ENCODE measurements around the gene PNPO.
"Not testable (repeated sequence)": the region's sequence is repeated elsewhere in the genome, so short reads cannot be mapped to it uniquely, and the experiment has no call there.

Gene PNPO

GRCh38 chr17:47980541-47980940, 39.2 kb downstream of the PNPO start:
- DNase-seq = peak; percentile 38 to 88

DNA sequence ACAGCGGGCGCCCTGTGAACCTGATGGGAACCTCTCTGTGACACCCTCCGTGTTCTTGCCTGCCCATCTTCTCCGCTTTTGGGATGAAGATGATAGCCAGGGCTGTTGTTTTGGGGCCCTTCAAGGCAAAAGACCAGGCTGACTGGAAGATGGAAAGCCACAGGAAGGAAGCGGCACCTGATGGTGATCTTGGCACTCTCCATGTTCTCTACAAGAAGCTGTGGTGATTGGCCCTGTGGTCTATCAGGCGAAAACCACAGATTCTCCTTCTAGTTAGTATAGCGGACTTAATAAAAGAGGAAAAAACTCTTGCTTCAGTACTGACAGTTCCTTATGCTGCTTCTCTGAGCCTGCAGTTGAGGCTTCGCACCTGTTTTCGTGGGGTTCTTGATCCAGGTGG, 40.1 kb downstream of the PNPO start:
- DNase-seq = no peak

GRCh38 chr17:47982091-47982617, 40.8 kb downstream of the PNPO start:
- DNase-seq = no peak

GRCh38 chr17:47982645-47983390, 41.4 kb downstream of the PNPO start:
- DNase-seq = peak; percentile 90 to 97

DNA sequence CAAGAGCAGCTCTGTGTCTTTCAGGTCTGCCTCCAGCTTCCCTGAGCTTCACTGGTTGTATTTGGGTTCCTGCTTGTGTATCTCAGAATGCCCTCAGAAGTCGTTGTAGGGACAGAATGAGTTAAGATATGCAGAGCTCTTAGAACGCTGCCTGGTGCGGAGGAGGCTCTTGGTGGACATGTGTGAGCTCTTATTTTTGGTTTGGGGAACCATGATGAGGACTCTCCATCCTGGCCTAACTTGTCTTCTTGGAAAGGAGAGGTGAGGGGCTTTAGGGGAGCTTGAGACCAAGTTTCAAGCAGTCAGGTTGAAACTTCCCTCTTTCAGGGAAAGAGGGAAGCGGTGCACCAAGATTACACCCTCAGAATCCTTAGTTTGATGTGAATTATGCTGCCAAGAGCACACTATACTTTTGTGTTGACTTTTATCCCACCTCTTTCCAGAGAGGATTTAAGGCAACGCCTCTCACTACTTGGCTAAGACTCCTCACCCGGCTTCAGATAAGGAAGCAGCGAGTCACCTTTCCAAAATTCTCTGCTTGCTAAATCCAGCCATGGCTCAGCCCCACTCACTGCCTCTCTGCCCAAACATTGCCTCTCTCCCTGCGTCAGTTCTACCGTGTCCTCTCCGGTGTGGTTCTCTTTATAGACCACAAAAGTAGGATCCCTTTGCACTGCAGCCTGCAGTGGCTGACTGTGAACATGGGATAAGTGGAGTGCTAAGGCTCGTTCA, 42.3 kb downstream of the PNPO start:
- no peak for DNase-seq

- no peak for DNase-seq
Observed at GRCh38 chr17:47986520-47986919, 45.1 kb downstream of the PNPO start.

GRCh38 chr17:47987240-47987835, 46.0 kb downstream of the PNPO start:
- DNase-seq = peak; percentile 17 to 57

GRCh38 chr17:47988445-47988844, 47.1 kb downstream of the PNPO start:
- not testable (repeated sequence) for DNase-seq

GRCh38 chr17:47989159-47989558, 47.8 kb downstream of the PNPO start:
- DNase-seq = no peak

GRCh38 chr17:47989700-47990099, 48.3 kb downstream of the PNPO start:
- no peak for DNase-seq

- peak; percentile 43 to 57 for DNase-seq
Observed at GRCh38 chr17:47990962-47991731, 49.8 kb downstream of the PNPO start.

DNA sequence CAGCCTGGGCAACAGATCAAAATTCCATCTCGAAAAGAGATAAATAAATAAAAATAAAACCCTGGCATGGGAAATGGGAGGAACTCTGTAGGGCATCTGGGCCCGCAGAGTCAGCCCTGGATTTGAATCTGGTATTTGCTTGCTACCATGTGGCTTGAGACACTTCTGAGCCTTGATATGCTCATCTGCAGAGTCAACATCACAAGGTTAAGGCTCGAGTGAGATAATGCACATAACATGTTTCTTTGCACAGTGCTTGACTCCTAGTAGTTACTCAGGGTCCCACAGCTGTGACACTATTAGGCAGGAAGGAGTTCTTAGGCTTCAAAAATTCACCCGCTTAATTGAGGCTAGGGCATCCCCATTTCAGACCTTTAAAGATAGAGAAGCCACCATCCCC, 50.8 kb downstream of the PNPO start:
- DNase-seq = no peak

DNA sequence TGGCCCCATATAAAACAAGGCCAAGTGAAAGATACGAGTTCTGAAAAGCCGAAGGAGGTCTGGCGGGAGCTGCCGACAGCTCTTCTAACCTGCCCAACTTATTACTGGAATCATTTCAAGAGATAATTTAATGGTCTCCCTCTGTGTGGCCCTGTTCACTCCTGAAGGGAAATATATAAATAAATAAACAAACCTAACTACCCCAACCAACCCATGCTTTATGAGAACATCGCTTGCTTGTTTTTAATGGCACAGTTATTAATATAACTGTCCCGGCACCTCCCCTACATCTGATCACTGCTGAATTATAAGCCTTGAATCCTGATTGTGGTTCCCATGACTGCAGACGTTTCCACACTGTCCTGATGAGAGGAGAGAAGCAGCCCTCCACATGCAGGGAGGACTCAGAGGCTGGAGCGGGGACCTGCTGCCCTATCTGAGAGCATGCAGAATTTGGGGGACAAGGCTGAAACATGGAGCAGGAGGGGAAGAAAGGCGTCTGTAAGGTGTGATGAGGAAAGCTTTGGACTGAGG, 51.7 kb downstream of the PNPO start:
- DNase-seq = no peak

GRCh38 chr17:47993964-47994363, 52.6 kb downstream of the PNPO start:
- DNase-seq = peak in 1 of 2 experiments; percentile 60

GRCh38 chr17:47994724-47995123, 53.4 kb downstream of the PNPO start:
- DNase-seq = no peak

DNA sequence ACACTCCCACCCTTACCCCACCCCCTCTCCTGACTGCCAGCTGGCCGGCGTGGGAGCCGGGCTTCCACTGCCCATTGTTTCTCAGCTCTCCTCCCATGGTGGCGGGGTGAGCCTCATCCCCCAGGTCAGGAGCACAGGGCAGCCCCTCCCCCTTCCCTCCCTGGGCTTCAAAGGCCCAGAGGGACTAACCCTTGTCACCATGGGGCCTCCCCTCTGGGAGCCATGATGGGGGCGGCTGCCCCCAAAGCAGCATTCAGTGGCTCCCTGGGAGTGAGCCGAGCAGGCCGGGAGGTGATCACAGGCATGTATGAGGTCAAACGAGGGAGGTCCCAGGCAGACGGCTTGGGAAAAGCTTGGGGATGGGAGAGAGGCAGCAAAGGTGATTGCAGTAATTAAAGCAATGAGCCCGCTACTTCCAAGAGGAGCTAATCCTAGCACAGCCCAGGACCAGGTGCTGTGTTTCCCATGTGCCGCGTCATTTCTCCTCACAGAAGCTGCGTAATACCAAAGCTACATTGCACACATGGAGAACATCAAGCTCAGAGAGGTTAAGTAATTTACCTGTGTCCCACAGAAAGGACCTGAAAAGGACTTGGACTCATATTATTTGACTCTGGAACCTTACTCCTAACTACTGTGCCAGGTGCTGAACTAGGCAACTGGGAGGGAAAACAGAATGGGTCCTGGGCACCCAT, 54.0 kb downstream of the PNPO start:
- DNase-seq = peak; percentile 67 to 69

- peak; percentile 11 to 32 for DNase-seq
Observed at GRCh38 chr17:47996201-47996600, 54.8 kb downstream of the PNPO start.

DNA sequence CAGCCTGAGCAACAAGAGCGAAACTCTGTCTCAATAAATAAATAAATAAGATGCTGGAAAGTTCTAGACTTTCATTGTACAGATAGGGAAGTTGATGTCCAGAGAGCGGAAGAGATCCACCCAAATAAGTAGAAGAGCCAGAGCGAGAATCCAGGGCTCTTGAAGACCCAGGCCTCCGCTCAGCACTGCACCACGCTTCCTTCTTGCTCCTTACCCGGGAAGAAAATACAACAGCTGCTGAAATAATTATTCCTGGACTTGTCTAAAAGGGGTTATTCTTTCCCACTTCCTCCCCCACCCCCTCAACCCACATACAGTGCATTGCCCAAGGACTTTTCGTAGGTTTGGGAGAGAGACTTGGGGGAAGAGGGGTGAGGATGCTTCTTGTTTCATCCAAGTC, 56.2 kb downstream of the PNPO start:
- peak; percentile 40 to 49 for DNase-seq

DNA sequence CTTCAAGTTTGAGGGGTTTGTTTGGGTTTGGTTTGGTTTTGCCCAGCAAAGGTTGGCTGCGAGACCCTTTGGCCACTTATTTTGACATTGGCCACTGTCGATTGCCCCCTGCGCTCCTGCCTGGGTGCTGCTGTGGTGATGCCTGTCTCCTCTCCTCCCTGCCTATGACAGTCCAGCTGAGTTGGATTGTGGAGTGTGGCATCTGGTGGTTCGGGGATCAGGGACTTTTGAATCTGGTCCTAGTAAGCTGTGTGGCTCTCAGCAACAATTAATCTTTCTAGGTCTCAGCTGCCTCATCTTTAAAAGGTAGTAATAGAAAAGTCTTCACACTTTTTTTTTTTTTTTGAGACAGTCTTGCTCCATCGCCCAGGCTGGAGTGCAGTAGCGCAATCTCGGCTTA, 56.7 kb downstream of the PNPO start:
- peak; percentile 88 to 89 for DNase-seq

All from NCI-H524 (cell line).